Stimulated activated CD8-positive, alpha-beta memory T cell treated with anti-CD3 and anti-CD28 coated beads, Interleukin-12 subunit alpha, Interleukin-12 subunit beta, amount 100 ng/mL, for 1 hour (primary cell): ENCODE results near the gene CFAP126.
"Not testable (repeated sequence)": the region's sequence is repeated elsewhere in the genome, so short reads cannot be mapped to it uniquely, and the experiment has no call there.

Experiments
- DNase-seq: peaks from one replicate; pipeline ENCODE4 v3.0.0-alpha.2; 2020; ENCODE audit warnings: low read depth

Gene CFAP126, protein sequence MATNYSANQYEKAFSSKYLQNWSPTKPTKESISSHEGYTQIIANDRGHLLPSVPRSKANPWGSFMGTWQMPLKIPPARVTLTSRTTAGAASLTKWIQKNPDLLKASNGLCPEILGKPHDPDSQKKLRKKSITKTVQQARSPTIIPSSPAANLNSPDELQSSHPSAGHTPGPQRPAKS

DNA sequence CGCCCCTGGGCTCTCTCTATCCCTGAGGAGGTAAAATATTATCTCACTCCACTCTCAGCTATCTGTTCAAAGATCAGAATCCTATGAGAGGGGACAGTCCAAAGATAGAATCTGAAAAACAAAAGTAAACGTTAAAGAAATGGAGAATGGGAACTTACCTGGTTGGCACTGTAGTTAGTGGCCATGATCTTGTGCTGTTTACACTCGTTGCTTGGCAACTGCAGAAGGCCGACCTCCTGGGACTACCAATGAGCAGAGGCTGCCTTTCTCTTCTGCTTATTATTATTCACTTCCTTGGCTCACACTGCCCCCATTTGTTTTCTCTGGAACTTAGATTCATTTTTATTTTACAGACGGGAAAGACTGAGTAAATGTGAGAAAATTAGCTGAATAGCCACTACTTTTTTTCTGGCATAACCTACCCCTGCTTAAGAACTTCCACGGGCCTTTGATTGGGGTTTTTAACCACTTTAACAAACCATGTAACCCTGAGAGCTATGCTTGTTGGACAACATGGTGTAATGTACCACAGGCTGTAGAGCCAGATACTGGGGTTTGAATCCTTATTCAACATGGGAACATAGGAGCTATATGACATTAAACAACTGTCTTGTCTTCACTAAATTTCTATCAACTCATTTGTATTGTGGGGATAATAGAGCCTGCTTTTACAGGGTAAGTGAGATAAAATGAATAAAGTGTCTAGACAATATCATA, at the start of gene CFAP126:
Gene CFAP126 (minus strand): TSS at position 193 of the 717 bp plus-strand sequence. CDS start 8 bp downstream, at position 185.
- DNase-seq, result peak; percentile 25

DNA sequence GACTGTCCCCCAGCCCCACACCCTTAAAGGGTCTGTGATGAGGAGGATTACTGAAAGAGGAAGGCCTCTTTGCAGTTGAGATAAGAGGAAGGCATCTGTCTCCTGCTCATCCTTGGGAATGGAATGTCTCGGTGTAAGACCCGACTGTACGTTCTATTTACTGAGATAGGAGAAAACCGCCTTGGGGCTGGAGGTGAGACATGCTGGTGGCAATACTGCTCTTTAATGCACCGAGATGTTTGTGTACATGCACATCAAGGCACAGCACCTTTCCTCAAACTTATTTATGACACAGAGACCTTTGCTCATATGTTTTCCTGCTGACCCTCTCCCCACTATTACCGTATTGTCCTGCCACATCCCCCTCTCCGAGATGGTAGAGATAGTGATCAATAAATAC, 45.4 kb upstream of the CFAP126 start:
- not testable (repeated sequence) for DNase-seq

DNA sequence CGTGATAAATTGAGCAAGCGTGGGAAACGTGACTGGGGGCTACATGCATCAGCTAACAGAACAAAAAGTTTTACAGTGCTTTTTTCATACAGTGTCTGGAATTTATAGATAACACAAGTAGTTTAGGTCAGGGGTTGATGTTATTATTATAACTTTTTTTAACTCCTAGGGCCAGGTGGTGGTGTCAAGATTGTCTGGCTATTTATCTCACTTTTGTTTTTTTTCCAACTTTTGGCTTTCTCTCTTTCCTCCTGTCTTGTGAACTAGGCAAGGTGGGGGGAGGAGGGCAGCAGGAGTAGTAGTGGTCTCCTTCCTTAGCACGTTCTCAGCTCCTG, 42.9 kb upstream of the CFAP126 start:
- not testable (repeated sequence) for DNase-seq

DNA sequence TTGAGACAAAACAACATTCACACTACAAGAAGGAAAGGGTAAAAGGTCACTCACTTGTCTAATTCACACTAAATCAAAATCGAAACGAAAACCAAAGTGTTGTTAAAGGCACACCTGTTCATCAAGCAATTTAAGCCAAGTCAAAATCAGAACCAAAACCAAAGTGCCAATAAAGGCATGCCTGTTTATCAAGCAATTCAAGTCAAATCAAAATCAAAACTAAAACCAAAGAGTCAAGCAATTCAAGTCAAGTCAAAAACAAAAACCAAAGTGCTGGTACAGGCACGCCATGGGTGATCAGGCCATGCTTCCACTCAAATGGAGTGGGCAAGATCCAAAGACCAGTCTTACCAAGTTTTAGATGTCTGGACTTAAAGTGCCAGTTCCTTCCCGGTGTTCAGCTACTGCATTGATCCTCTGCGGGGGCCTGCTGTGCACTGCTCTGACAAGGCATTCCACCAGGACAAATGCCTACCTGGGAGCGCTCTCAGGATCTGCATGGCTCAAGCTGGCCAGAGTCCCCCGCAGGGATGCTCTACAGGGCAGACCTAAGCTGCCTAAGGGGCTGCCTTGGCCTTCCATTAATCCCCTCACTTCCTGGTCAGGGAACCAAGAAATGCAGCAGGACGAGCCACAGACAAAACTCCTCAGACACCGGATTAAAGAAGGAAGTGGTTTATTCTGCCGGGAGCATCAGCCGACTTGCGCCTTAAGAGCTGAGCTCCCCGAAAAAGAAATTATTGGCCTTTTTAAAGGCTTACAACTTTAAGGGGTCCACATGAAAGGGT, 42.4 kb upstream of the CFAP126 start:
- not testable (repeated sequence) for DNase-seq

DNA sequence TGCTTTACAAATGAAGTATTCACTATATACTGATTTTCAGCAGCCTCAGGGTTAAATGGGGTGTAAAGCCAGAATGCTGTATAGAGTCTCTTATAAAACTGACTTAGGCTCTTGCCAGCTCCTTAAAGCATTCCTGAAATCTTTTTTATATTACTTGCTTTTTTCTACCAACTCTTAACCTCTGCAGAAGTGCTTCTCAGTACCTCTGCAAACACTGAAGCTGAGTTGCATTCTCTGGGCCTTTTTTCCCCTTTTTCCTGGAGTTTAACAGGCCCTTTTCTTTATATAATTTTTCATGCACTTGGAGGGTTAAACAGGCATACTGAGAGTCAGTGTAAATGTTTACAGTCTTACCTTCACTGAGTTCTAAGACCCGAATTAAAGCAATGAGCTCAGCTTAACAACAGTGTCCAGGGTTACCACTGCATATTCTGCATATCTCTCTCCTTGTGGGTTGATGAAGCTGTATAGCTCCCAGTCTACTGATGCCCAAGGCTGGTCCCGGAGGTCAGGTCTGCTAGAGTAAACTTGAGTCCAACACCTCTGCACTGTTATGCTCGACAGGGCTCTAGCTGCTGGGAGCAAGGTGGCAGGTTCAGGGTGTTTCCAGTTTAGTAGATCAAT, 40.9 kb upstream of the CFAP126 start:
- no peak for DNase-seq

DNA sequence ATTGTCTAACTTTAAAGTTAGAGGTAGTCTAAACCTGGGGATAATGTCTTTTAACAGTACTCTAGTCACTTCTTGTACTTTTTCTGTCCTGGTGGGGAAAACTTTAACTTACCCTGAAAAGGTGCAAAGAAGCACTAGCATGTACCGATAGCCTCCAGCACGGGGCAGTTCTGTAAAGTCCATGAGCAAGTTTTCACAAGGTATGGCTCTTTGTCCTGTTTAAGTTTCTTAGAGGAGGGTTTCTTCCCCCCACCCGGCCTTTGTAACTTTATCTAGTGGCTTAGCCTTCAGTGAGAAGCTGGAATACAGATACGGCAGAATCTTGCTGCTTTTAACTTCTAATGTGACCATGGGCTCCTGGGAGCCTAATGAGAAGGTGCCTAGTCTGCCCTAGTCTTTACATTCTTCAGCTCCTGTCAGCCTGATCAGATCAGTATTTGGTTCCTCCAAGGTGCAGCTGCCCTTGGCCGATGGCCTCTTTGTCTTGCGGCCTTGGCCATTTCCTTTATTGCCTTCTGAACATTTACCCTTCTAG, 39.8 kb upstream of the CFAP126 start:
- DNase-seq, result no peak

DNA sequence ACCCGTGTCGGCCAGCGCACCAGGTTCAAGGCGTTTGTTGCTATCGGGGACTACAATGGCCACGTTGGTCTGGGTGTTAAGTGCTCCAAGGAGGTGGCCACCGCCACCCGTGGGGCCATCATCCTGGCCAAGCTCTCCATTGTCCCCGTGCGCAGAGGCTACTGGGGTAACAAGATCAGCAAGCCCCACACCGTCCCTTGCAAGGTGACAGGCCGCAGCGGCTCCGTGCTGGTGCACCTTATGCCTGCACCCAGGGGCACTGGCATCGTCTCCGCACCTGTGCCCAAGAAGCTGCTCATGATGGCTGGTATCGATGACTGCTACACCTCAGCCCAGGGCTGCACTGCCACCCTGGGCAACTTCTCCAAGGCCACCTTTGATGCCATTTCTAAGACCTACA, 38.9 kb upstream of the CFAP126 start:
- DNase-seq, result not testable (repeated sequence)

DNA sequence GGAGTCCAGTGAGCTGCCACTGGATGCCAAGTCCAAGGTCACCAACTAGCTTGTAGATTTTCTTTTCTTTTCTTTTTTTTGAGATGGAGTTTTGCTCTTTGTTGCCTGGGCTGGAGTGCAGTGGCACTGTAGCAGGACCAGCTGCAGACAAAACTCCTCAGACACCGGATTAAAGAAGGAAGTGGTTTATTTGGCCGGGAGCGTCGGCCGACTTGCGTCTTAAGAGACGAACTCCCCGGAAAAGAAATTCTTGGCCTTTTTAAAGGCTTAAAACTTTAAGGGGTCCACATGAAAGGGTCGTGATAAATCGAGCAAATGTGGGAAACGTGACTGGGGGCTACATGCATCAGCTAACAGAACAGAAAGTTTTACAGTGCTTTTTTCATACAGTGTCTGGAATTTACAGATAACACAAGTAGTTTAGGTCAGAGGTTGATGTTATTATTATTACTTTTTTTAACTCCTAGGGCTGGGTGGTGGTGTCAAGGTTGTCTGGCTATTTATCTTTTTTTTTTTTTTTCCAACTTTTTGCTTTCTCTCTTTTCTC, 36.4 kb upstream of the CFAP126 start:
- DNase-seq, result no peak

DNA sequence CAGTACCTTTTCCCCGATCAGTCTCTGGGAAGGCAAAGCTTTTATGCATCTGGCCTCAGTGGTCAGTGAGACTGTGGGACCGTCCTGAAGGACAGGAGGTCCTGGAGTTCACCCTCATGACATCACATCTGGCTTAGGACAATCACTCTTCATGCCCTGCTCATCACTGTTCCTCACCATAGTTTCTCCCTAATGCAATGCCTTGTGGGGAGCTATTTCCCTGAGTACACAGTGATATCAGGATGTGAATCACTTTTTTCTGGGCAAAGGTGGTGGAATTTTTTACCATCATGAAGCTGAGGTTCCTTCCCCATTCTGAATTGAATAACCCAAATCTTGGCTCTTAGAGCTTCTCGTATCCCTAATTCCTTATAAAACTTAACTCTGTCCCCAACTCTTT, 34.8 kb upstream of the CFAP126 start:
- DNase-seq, result no peak

DNA sequence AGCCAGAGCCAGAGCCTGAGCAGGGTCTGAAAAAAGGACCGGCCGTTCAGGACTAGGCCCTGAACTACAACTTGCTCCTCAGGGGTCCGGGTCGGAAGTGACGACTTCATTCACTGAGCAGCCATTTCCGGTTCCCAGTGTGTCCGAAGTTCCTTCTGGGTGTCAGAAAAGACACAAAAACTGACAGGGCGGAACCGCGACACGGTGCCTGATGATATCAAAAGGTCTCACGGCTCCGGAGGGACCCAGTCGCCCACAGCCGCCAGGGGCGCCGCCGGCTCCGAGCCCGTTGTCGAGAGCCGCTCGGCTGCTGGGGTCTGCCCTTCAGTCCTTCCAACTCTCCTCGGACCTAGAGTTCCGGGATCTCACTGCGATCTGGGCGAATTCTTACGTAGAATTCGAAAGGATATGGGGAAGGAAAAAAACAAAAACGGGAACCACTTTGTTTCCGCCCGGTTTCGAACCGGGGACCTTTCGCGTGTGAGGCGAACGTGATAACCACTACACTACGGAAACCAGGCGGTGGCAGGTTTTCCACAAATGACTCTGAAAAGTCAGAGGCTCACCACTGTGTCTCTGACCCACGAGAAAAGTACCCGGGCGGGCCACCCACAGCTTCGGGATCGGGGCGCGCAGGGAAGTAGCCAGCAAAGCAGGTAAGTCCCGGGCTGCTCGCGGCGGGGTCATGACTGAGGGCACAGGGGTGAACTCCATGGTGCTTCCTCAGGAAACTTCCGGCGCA, 31.8 kb upstream of the CFAP126 start:
- peak; percentile 95 for DNase-seq

DNA sequence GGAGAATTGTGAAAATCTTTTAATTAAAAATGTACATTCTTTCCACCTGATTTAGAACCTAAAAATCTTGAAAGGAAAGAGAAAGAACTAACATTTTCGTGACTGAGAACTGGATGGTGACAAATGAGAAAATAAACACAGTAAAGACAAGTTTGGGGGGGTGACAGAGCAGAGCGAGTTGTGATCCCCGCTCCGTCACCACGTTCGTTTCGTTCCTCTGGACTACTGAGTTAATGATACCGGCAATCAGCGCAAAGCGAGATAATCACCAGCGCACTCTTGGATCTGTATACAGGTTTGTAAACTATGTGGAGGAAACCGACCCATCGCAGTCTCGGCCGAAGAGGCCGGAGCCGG, 31.2 kb upstream of the CFAP126 start:
- no peak for DNase-seq

DNA sequence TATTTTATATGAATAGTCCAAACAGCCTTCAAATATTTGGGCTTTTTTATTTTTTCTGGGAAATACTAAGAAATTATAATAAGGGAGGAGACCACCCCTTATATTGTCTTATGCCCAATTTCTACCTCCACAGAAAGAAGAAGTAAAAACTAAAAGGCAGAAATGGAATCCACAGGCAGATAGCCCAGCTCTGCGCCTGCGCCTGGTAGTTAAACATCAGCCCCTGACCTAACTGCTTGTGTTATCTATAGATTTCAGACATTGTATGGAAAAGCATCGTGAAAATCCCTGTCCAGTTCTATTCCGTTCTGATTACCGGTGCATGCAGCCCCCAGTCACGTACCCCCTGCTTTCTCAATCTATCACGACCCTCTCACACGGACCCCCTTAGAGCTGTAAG, 29.4 kb upstream of the CFAP126 start:
- DNase-seq, result not testable (repeated sequence)

DNA sequence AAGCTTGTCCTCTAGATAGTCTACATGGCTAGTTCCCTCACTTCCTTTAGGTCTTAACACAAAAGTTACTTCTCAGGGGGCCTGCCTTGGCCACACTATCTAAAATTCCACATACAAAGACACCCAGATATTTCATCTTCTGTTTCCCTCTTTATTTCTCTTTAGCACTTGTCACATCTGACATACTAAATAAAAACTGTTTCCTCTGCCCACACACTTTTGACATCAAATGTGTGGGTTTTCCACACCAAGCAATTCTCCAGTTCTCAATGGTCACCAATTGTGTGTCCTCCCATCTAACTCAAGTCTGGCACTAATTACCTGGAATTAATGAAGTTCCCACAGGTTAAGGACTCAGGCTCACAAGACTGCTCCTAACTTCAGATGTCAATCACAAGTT, 25.5 kb upstream of the CFAP126 start:
- DNase-seq, result no peak

DNA sequence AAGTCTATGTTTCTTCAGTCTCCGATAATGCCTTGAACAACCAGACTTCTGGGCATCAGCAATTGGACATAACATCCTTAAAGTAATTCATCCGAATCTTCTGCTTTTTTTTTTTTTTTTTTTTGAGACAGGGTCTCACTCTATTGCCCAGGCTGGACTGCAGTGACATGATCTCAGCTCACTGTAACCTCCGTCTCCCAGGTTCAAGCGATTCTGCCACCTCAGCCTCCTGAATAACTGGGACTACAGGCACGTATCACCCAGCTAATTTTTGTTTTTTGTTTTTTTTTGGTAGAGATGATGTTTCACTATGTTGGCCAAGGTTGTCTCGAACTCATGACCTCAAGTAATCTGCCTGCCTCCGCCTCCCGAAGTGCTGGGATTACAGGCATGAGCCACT, 23.9 kb upstream of the CFAP126 start:
- no peak for DNase-seq

DNA sequence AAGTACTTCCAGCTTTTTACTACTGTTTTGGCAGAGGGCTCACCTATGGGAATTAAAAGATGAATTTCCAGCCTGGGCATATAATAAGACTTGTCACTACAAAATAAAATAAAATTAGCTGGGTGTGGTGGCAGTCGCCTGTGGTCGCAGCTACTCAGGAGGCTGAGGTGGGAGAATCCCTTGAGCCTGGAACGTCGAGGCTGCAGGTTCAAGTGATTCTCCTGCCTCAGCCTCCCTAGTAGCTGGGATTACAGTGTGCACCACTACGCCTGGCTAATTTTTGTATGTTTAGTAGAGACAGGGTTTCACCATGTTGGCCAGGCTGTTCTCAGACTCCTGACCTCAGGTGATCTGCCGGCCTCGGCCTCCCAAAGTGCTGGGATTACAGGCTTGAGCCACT, 23.5 kb upstream of the CFAP126 start:
- DNase-seq, result not testable (repeated sequence)

DNA sequence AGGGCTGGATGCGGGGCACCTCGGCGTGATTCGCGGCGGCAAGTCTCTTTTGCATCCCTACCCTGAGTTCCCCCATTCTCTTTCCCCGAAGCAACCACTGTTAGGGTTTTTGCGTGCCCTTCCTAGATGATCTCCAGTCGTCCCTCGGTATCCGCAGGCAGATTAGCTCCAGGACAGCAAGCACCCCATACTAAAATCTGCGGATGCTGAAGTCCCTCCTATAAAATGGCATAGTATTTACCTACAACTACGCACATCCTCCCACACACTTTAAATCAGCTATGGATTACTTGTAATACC, 22.8 kb upstream of the CFAP126 start:
- no peak for DNase-seq

DNA sequence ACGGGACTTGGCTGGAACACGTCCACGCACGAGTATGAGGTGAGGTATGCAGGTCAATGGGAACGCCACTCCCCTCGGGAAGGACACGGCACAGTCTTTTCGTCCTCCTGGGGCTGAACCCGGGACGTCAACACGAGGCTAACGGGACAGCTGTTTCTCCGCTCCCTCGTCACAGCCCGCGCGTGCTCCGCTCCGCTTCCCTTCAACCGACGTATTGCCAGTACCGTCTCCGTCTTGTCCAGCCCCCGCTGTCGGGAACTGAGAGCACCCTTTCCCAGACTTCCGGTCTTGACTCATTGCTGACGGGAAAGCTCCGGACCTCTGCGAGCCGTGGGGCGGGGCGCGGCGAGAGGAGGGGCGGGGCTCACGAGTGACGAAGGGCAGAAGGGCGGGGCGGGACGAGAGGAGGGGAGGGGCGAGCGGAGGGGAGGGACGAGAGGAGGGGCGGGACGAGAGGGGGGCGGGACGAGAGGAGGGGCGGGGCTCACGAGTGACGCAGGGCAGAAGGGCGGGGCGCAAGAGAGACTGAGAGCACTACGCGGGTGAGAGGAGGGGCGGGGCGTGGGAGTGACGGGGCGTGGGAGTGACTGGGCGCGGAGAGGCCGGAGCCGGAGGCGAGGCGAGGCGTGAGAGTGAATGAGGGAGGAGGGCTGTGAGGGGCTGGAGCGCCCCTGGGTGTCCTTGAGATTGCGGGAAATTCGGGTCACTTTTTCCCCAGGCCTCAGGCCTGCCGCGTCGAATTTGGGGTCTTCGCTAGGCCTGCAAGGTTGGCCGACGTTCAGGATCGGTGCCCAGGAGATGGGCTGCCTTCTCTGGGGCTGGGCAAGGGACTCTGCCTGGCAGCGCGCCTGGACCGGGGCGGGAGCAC, 22.2 kb upstream of the CFAP126 start:
- peak; percentile 94 for DNase-seq

DNA sequence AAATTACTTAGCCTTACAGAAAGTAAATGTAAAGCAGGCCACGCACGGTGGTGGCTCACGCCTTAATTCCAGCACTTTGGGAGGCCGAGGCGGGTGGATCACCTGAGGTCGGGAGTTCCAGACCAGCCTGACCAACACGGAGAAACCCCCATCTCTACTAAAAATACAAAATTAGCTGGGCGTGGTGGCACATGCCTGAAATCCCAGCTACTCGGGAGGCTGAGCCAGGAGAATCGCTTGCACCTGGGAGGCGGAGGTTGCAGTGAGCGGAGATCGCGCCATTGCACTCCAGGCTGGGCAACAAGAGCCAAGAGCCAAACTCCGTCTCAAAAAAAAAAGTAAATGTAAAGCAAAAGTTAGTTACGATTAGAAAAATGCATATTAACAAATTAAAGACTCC, 21.5 kb upstream of the CFAP126 start:
- DNase-seq, result not testable (repeated sequence)

DNA sequence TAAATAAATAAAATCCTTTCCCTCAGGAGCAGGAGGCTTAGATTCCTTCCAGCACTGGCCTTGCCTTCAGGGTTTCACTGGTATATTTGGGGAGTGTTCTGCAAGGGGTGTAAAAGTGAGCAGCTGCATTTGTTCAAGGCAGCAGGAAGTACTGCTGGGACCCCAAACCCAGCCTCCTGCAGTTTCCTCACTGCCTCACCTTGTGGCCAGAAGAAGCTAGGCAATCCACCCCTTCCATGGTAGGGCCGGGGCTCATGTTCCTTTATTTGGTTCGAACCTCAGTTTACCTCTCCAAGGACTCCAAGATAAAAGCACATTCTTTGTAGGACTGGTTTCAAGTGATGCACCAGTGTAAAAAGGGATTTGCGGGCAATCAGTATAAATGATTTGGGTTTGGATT, 21.0 kb upstream of the CFAP126 start:
- DNase-seq, result no peak

DNA sequence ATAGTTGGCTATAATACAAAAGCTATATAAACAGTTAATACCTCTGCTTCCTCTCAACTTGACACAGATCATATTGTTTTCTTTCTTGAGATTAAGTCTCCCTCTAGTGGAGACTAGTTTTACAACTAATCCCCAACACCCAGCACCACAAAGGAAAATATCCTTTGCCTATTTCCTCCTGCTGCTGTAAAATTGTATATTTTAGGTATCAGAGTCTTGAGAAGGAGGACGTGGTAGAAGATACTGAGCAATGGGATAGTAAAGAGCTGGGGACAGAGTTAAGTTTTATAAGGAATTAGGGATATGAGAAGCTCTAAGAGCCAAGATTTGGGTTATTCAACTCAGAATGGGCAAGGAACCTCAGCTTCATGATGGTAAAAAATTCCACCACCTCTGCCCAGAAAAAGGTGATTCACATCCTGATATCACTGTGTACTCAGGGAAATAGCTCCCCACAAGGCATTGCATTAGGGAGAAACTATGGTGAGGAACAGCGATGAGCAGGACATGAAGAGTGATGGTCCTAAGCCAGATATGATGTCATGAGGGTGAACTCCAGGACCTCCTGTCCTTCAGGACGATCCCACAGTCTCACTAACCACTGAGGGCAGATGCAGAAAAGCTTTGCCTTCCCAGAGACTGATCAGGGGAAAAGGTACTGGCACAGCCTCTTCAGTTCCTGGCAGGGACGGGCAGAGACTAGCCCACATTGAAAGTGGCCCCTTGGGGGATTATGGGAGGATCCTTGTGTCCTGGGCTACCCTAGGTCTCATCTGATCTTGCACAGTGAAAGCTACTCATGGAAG, 14.7 kb upstream of the CFAP126 start:
- no peak for DNase-seq
